Activated CD4-positive, alpha-beta T cell treated with anti-CD3 and anti-CD28 coated beads for 36 hours (primary cell): ENCODE results near the gene ACOXL. TPM values are rescaled to one million over a fixed set of nuclear protein-coding genes. Genes with fewer than 3 reads are reported as not detected.

Source experiments
- ATAC-seq: fragments of 200-7000 bp; cut with Tn5 transposase; one replicate; pipeline ENCODE4 v1.10.0; 2021; ENCODE audit warnings: mild to moderate bottlenecking, moderate library complexity
- CTCF ChIA-PET: fragments of 350-600 bp; sonication (Branson Sonifier 250); formaldehyde crosslinking; loops from one replicate; lab custom pipeline; 2021; ENCODE audit warnings: antibody characterized with exemption; lab: Charles Lee
- POLR2A ChIA-PET: fragments of 350-600 bp; sonication (Branson Sonifier 250); formaldehyde crosslinking; loops from one replicate; lab custom pipeline; 2021; ENCODE audit warnings: antibody characterized with exemption, inconsistent platforms; lab: Charles Lee
- DNase-seq: peaks from one replicate; pipeline ENCODE4 v3.0.0-alpha.2; 2020
- H3K27ac Mint-ChIP-seq: one replicate; pipeline ENCODE4 v1.8.0; 2021; ENCODE audit warnings: mixed read lengths
- H3K27me3 Mint-ChIP-seq: one replicate; pipeline ENCODE4 v1.8.0; 2021; ENCODE audit warnings: mixed read lengths
- H3K36me3 Mint-ChIP-seq: one replicate; pipeline ENCODE4 v1.8.0; 2021; ENCODE audit warnings: low read depth, mixed read lengths
- H3K4me1 Mint-ChIP-seq: one replicate; pipeline ENCODE4 v1.8.0; 2021; ENCODE audit warnings: mixed read lengths
- H3K4me3 Mint-ChIP-seq: one replicate; pipeline ENCODE4 v1.8.0; 2021; ENCODE audit warnings: mild to moderate bottlenecking, moderate library complexity, mixed read lengths
- H3K9me3 Mint-ChIP-seq: one replicate; pipeline ENCODE4 v1.8.0; 2021; ENCODE audit warnings: low read depth, mixed read lengths
- intact Hi-C, 2 experiments: fragments of 100-400 bp; cut with DNase I in 1 of 2; cut with micrococcal nuclease in 1 of 2; formaldehyde crosslinking; loops; one replicate each; pipeline versions ENCODE4 v1.14.2 to v1.15.1; 2022 to 2024; cut with DNase I, micrococcal nuclease
- total RNA-seq, 2 experiments: library from RNA; stranded (reverse); gene quantifications; one replicate each; pipeline ENCODE4 v1.2.3, GENCODE V29; 2021

Gene ACOXL
- total RNA-seq, 2 experiments from 2014 or later, result 0.23 TPM; not detected in 1

- POLR2A ChIA-PET, result no interaction called here
- Mint-ChIP-seq H3K4me3 (no peak overlapping the region), H3K4me1 (no peaks in the 10 kb centered on the region), H3K36me3 (no peaks in the 10 kb centered on the region), H3K9me3 (no peaks in the 10 kb centered on the region), H3K27ac (no peak overlapping the region), H3K27me3 (peaks cover 33% of the 10 kb centered on the region)
- ATAC-seq (no peak), DNase-seq (no peak)
- CTCF ChIA-PET, result interaction anchor here (0.7 kb wide), 1 partner anchor 328 kb away, joined by 3 read pairs; no protein-coding TSS in a partner anchor
- intact Hi-C loops, result no loop called here
Measured at GRCh38 chr2:110707386-110707965, 24.9 kb upstream of the ACOXL start.

GRCh38 chr2:110708455-110708854 is 23.9 kb upstream of the ACOXL start:
- ATAC-seq (no peak), DNase-seq (no peak)
- intact Hi-C loops, result no loop called here
- H3K9me3 Mint-ChIP-seq, result no peaks in the 10 kb centered on the region
- no peak overlapping the region for H3K4me3 Mint-ChIP-seq
- H3K27me3 Mint-ChIP-seq, result peaks cover 34% of the 10 kb centered on the region
- ChIA-PET CTCF (no interaction called here), POLR2A (no interaction called here)
- H3K27ac Mint-ChIP-seq, result no peak overlapping the region
- H3K4me1 Mint-ChIP-seq, result no peaks in the 10 kb centered on the region
- no peaks in the 10 kb centered on the region for H3K36me3 Mint-ChIP-seq

- Mint-ChIP-seq H3K9me3 (no peaks in the 10 kb centered on the region), H3K27ac (no peak overlapping the region), H3K27me3 (peaks cover 42% of the 10 kb centered on the region), H3K4me3 (no peak overlapping the region), H3K36me3 (no peaks in the 10 kb centered on the region), H3K4me1 (no peaks in the 10 kb centered on the region)
- ChIA-PET POLR2A (interaction anchor here (0.6 kb wide), 1 partner anchor 1360 kb away, joined by 3 read pairs; no protein-coding TSS in a partner anchor), CTCF (interaction anchor here (0.7 to 1.1 kb wide), 4 partner anchors 9 to 572 kb away, joined by 3 to 5 read pairs (median 3); no protein-coding TSS in a partner anchor)
- ATAC-seq, result no peak
- no peak for DNase-seq
- intact Hi-C loops, result loop anchor here in 1 of 2 experiments (5.0 kb wide), 2 partner anchors 35 kb away; partner anchors contain the start of gene BUB1
Measured at GRCh38 chr2:110712737-110713136, 19.6 kb upstream of the ACOXL start.

GRCh38 chr2:110713513-110714362 is 18.6 kb upstream of the ACOXL start:
- H3K36me3 Mint-ChIP-seq, result no peaks in the 10 kb centered on the region
- intact Hi-C loops, result loop anchor here in 1 of 2 experiments (5.0 kb wide), 2 partner anchors 34 to 36 kb away; partner anchors contain the start of gene BUB1
- H3K9me3 Mint-ChIP-seq, result no peaks in the 10 kb centered on the region
- CTCF ChIA-PET, result no interaction called here
- ATAC-seq, result peak; percentile 99
- H3K4me1 Mint-ChIP-seq, result no peaks in the 10 kb centered on the region
- peaks cover 39% of the 10 kb centered on the region for H3K27me3 Mint-ChIP-seq
- peak; percentile 36 for DNase-seq
- POLR2A ChIA-PET, result no interaction called here
- no peak overlapping the region for H3K4me3 Mint-ChIP-seq
- no peak overlapping the region for H3K27ac Mint-ChIP-seq

- ATAC-seq (no peak), DNase-seq (no peak)
- Mint-ChIP-seq H3K27ac (no peak overlapping the region), H3K36me3 (no peaks in the 10 kb centered on the region), H3K9me3 (no peaks in the 10 kb centered on the region), H3K4me3 (no peak overlapping the region), H3K27me3 (peaks cover 38% of the 10 kb centered on the region), H3K4me1 (no peaks in the 10 kb centered on the region)
- ChIA-PET POLR2A (no interaction called here), CTCF (interaction anchor here (0.6 to 0.7 kb wide), 2 partner anchors 252 to 322 kb away, joined by 3 read pairs; no protein-coding TSS in a partner anchor)
- intact Hi-C loops, result loop anchor here in 1 of 2 experiments (5.0 kb wide), 2 partner anchors 33 to 37 kb away; partner anchors contain the start of gene BUB1
Measured at GRCh38 chr2:110714452-110715224, 17.7 kb upstream of the ACOXL start.

- Mint-ChIP-seq H3K27ac (no peak overlapping the region), H3K4me1 (no peaks in the 10 kb centered on the region), H3K4me3 (no peak overlapping the region), H3K36me3 (no peaks in the 10 kb centered on the region), H3K9me3 (no peaks in the 10 kb centered on the region), H3K27me3 (peaks cover 37% of the 10 kb centered on the region)
- DNase-seq (no peak), ATAC-seq (no peak)
- ChIA-PET CTCF (no interaction called here), POLR2A (no interaction called here)
- intact Hi-C loops, result no loop called here
Measured at GRCh38 chr2:110716959-110717645, 15.3 kb upstream of the ACOXL start.

- intact Hi-C loops, result no loop called here
- no peaks in the 10 kb centered on the region for H3K4me1 Mint-ChIP-seq
- H3K27me3 Mint-ChIP-seq, result peaks cover 34% of the 10 kb centered on the region
- ChIA-PET CTCF (no interaction called here), POLR2A (no interaction called here)
- no peak overlapping the region for H3K27ac Mint-ChIP-seq
- no peaks in the 10 kb centered on the region for H3K9me3 Mint-ChIP-seq
- ATAC-seq, result no peak
- H3K36me3 Mint-ChIP-seq, result no peaks in the 10 kb centered on the region
- DNase-seq, result no peak
- H3K4me3 Mint-ChIP-seq, result no peak overlapping the region
Measured at GRCh38 chr2:110717734-110718133, 14.6 kb upstream of the ACOXL start.

GRCh38 chr2:110718382-110718781 is 14.0 kb upstream of the ACOXL start:
- no peak for ATAC-seq
- H3K27me3 Mint-ChIP-seq, result peaks cover 36% of the 10 kb centered on the region
- no peak overlapping the region for H3K27ac Mint-ChIP-seq
- H3K36me3 Mint-ChIP-seq, result no peaks in the 10 kb centered on the region
- CTCF ChIA-PET, result no interaction called here
- H3K9me3 Mint-ChIP-seq, result no peaks in the 10 kb centered on the region
- no peak for DNase-seq
- no peaks in the 10 kb centered on the region for H3K4me1 Mint-ChIP-seq
- POLR2A ChIA-PET, result no interaction called here
- H3K4me3 Mint-ChIP-seq, result no peak overlapping the region
- intact Hi-C loops, result no loop called here

- ATAC-seq (no peak), DNase-seq (no peak)
- peaks cover 39% of the 10 kb centered on the region for H3K27me3 Mint-ChIP-seq
- no peaks in the 10 kb centered on the region for H3K4me1 Mint-ChIP-seq
- H3K27ac Mint-ChIP-seq, result no peak overlapping the region
- H3K9me3 Mint-ChIP-seq, result no peaks in the 10 kb centered on the region
- CTCF ChIA-PET, result no interaction called here
- intact Hi-C loops, result no loop called here
- H3K4me3 Mint-ChIP-seq, result no peak overlapping the region
- POLR2A ChIA-PET, result no interaction called here
- H3K36me3 Mint-ChIP-seq, result no peaks in the 10 kb centered on the region
Measured at GRCh38 chr2:110718990-110719389, 13.4 kb upstream of the ACOXL start.

GRCh38 chr2:110720547-110720946 is 11.8 kb upstream of the ACOXL start:
- no peaks in the 10 kb centered on the region for H3K9me3 Mint-ChIP-seq
- DNase-seq, result no peak
- no peak for ATAC-seq
- POLR2A ChIA-PET, result no interaction called here
- H3K4me1 Mint-ChIP-seq, result no peaks in the 10 kb centered on the region
- H3K4me3 Mint-ChIP-seq, result no peak overlapping the region
- CTCF ChIA-PET, result no interaction called here
- intact Hi-C loops, result no loop called here
- peaks cover 33% of the 10 kb centered on the region for H3K27me3 Mint-ChIP-seq
- H3K36me3 Mint-ChIP-seq, result no peaks in the 10 kb centered on the region
- no peak overlapping the region for H3K27ac Mint-ChIP-seq

- no peaks in the 10 kb centered on the region for H3K9me3 Mint-ChIP-seq
- POLR2A ChIA-PET, result no interaction called here
- DNase-seq, result no peak
- CTCF ChIA-PET, result no interaction called here
- no peak for ATAC-seq
- no peak overlapping the region for H3K27ac Mint-ChIP-seq
- H3K36me3 Mint-ChIP-seq, result no peaks in the 10 kb centered on the region
- H3K4me1 Mint-ChIP-seq, result no peaks in the 10 kb centered on the region
- no peak overlapping the region for H3K4me3 Mint-ChIP-seq
- intact Hi-C loops, result no loop called here
- peaks cover 22% of the 10 kb centered on the region for H3K27me3 Mint-ChIP-seq
Measured at GRCh38 chr2:110724820-110725219, 7.6 kb upstream of the ACOXL start.
